Prostate gland (tissue), 2 donors: ENCODE results near the gene LSM3. TPM values are rescaled to one million over a fixed set of nuclear protein-coding genes. Genes with fewer than 3 reads are reported as not detected.

Experiments
- DNase-seq: peaks from one replicate; pipeline ENCODE4 v3.0.0-alpha.2; 2019; ENCODE audit warnings: low spot score
- H3K27ac ChIP-seq, 2 donors: fragments of 200-600 bp; sonication (generic); 2 replicates each; pipeline ENCODE4 v1.5.1; 2017 to 2019
- H3K27me3 ChIP-seq: fragments of 200-600 bp; sonication (generic); replicated peaks from 2 replicates; pipeline ENCODE4 v1.5.1; 2019; ENCODE audit not compliant: insufficient read depth
- H3K36me3 ChIP-seq, 2 donors: fragments of 200-600 bp; sonication (generic); 1 replicate in 1 of 2; 2 replicates in 1 of 2; pipeline versions ENCODE4 v1.5.1 to v1.8.1; 2017 to 2019
- H3K4me1 ChIP-seq: fragments of 200-600 bp; sonication (generic); replicated peaks from 2 replicates; pipeline ENCODE4 v1.5.1; 2019
- H3K4me3 ChIP-seq, 2 donors: fragments of 200-600 bp; sonication (generic); 2 replicates each; pipeline ENCODE4 v1.5.1; 2017 to 2019
- H3K9me3 ChIP-seq: fragments of 200-600 bp; sonication (generic); 2 replicates; pipeline ENCODE4 v1.5.1; 2017
- POLR2A ChIP-seq: fragments of 450-650 bp; IDR thresholded peaks from one replicate; pipeline ENCODE4 v1.6.1; 2016; ENCODE audit warnings: antibody characterized with exemption, mild to moderate bottlenecking
- POLR2AphosphoS5 ChIP-seq: sonication (generic); formaldehyde crosslinking; IDR thresholded peaks from one replicate; pipeline ENCODE4 v1.6.1; 2017; ENCODE audit warnings: antibody characterized with exemption
- WGBS: methylation state at CpG from one replicate; pipeline ENCODE4 v1.1.5; 2018; 5-methylcytosine and 5-hydroxymethylcytosine counted together
- intact Hi-C: fragments of 100-400 bp; cut with DNase I; formaldehyde crosslinking; loops from one replicate; pipeline ENCODE4 v1.14.2; 2022
- total RNA-seq, 2 donors: library from RNA; depleted of rRNA; stranded (reverse); fragments of >200 nt; gene quantifications; one replicate each; pipeline ENCODE4 v1.1.0, GENCODE V29; 2016
- TF ChIP-seq, protein P1 (sequence below), 4 experiments: fragments of 200-600 bp in 2 of 4; fragments of 450-650 bp in 2 of 4; sonication (generic) in 2 of 4; IDR thresholded peaks; 1 replicate in 3 of 4; 2 replicates in 1 of 4; pipeline ENCODE4 v1.5.1; 2016 to 2019; ENCODE audit warnings: antibody characterized with exemption in 4 of 4, mild to moderate bottlenecking in 2 of 4, moderate library complexity in 2 of 4

LSM3 gene
- total RNA-seq, 2 donors from 2014 or later = 15.0 to 15.1 TPM

DNA sequence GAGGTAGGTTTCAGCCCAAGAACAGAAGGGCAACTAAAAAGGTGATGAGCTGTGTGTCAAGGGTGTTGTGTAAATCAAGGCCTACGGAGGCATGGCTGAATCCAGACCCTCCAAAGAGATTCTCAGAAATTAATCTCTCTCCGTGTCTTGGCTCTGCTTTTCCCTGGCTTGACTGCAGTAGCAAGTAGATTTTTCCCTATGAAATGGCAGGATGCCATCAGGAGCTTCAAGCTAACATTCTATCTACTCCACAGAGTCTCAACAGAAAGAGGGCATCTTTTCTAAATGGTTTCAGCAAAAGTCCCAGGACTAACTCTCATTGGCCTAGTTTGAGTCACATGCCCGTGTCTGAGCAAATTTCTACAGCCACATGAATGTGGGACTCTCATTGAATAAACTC, 58.3 kb downstream of the LSM3 start:
- TF ChIP-seq POLR2AphosphoS5 (no peak), POLR2A (no peak)
- TF ChIP-seq, protein P1, sequence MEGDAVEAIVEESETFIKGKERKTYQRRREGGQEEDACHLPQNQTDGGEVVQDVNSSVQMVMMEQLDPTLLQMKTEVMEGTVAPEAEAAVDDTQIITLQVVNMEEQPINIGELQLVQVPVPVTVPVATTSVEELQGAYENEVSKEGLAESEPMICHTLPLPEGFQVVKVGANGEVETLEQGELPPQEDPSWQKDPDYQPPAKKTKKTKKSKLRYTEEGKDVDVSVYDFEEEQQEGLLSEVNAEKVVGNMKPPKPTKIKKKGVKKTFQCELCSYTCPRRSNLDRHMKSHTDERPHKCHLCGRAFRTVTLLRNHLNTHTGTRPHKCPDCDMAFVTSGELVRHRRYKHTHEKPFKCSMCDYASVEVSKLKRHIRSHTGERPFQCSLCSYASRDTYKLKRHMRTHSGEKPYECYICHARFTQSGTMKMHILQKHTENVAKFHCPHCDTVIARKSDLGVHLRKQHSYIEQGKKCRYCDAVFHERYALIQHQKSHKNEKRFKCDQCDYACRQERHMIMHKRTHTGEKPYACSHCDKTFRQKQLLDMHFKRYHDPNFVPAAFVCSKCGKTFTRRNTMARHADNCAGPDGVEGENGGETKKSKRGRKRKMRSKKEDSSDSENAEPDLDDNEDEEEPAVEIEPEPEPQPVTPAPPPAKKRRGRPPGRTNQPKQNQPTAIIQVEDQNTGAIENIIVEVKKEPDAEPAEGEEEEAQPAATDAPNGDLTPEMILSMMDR (IDR thresholded peaks at IDR 0.05) = no peak
- DNase-seq = no peak
- Histone ChIP-seq H3K4me3 (no peak overlapping the region), H3K4me1 (no peaks in the 10 kb centered on the region), H3K9me3 (no peaks in the 10 kb centered on the region), H3K27me3 (no peaks in the 10 kb centered on the region), H3K36me3 (no peaks in the 10 kb centered on the region), H3K27ac (no peak overlapping the region)
- intact Hi-C loops = no loop called here
- WGBS = 83% methylated on average over 3 of the region's 3 CpGs

GRCh38 chr3:14237457-14237856, 58.8 kb downstream of the LSM3 start:
- no peaks in the 10 kb centered on the region for H3K4me1 ChIP-seq
- no peak for DNase-seq
- H3K36me3 ChIP-seq = no peaks in the 10 kb centered on the region
- H3K27ac ChIP-seq = no peak overlapping the region
- H3K4me3 ChIP-seq = no peak overlapping the region
- H3K9me3 ChIP-seq = no peaks in the 10 kb centered on the region
- WGBS = 49% methylated on average over 6 of the region's 6 CpGs
- no peaks in the 10 kb centered on the region for H3K27me3 ChIP-seq
- intact Hi-C loops = no loop called here
- TF ChIP-seq, protein P1 (IDR thresholded peaks at IDR 0.05) = no peak
- TF ChIP-seq POLR2AphosphoS5 = no peak
- no peak for TF ChIP-seq POLR2A

DNA sequence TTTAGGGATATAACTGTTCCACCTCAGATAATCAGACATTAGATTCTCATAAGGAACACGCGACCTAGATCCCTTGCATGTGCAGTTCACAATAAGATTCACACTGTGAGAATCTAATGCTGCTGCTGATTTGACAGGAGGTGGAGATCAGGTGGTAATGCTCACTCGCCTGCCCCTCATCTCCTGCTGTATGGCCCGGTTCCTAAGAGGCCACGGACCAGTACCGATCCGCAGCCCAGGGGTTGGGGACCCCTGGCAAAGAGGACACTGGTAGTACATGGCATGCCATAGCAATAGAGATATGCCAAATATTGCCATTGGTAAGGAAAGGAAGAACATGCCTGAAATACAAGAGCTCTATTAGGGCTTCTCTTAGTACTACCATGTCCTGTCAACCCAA, 59.7 kb downstream of the LSM3 start:
- 93% methylated on average over 7 of the region's 7 CpGs for WGBS
- no peak for DNase-seq
- Histone ChIP-seq H3K36me3 (no peaks in the 10 kb centered on the region), H3K4me3 (no peak overlapping the region), H3K27ac (no peak overlapping the region), H3K27me3 (no peaks in the 10 kb centered on the region), H3K4me1 (no peaks in the 10 kb centered on the region), H3K9me3 (no peaks in the 10 kb centered on the region)
- TF ChIP-seq POLR2AphosphoS5 = no peak
- TF ChIP-seq, protein P1 (IDR thresholded peaks at IDR 0.05) = no peak
- TF ChIP-seq POLR2A = no peak
- intact Hi-C loops = no loop called here

DNA sequence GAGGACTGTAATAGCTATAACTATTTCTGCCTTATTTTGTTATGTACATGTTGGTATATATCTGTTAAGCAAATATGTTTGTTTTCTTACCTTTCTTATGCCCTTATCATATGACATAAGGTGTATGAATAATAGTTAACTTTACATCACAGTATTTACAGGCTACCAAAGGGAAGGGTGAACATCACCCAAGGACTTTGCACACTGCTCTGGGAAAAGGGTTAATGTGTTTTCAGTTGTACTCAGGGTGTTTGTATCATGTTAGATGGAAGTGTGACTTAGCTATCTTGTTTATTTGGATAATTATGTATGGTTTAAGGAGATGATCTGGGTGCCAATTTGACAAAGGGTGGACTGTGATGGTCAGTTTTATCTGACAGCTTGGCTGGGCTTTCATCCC, 60.3 kb downstream of the LSM3 start:
- Histone ChIP-seq H3K4me3 (no peak overlapping the region), H3K36me3 (no peaks in the 10 kb centered on the region), H3K4me1 (no peaks in the 10 kb centered on the region), H3K9me3 (no peaks in the 10 kb centered on the region), H3K27me3 (no peaks in the 10 kb centered on the region), H3K27ac (no peak overlapping the region)
- intact Hi-C loops = no loop called here
- no peak for DNase-seq
- TF ChIP-seq, protein P1 (IDR thresholded peaks at IDR 0.05) = no peak
- TF ChIP-seq POLR2AphosphoS5 (no peak), POLR2A (no peak)

DNA sequence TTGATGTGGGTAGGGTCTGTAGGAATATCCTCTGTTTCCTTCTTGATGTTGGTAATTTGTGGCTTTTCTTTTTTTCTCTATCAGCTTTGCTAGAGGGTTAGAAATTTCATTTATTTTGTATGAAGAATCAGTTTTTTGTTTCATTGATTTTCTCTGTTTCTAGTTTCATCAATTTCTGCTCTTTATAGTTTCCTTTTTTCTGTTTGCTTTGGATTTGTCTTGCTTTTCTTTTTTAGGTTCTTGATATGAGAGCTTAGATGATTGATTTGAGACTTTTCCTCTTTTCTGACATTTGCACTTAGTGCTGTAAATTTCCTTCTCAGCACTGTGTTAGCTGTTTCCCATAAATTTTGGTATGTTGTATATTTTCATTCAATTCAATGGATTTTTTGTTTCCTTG, 61.3 kb downstream of the LSM3 start:
- no peak for DNase-seq
- H3K4me3 ChIP-seq = no peak overlapping the region
- peaks cover 3% of the 10 kb centered on the region for H3K4me1 ChIP-seq
- no peak overlapping the region for H3K27ac ChIP-seq
- no peaks in the 10 kb centered on the region for H3K27me3 ChIP-seq
- H3K9me3 ChIP-seq = no peaks in the 10 kb centered on the region
- TF ChIP-seq POLR2A = no peak
- TF ChIP-seq, protein P1 (IDR thresholded peaks at IDR 0.05) = no peak
- TF ChIP-seq POLR2AphosphoS5 = no peak
- intact Hi-C loops = no loop called here
- H3K36me3 ChIP-seq = no peaks in the 10 kb centered on the region
